GM12878 (cell line): ENCODE results near the gene PDX1. TPM values are rescaled to one million over a fixed set of nuclear protein-coding genes. Genes with fewer than 3 reads are reported as not detected.
A peak's percentile ranks its signal among the peaks of the same experiment; 100 is the strongest.

ENCODE experiments used
- ATAC-seq: fragments of 200-7000 bp; cut with Tn5 transposase; 3 replicates; pipeline ENCODE4 v1.9.1; 2020; ENCODE audit warnings: mild to moderate bottlenecking, moderate library complexity
- BruUV-seq: library from RNA; stranded (reverse); fragments of 400-500 nt; replicated peaks from 2 replicates; lab custom pipeline; 2021; lab: Mats Ljungman, UMichigan
- CTCF ChIA-PET: fragments of 300-600 bp; sonication (Branson Sonifier 250); formaldehyde crosslinking; extraction: SDS; loops from one replicate; lab custom pipeline; 2021; ENCODE audit warnings: inconsistent platforms; lab: Yijun Ruan, JAX
- POLR2A ChIA-PET: fragments of 350-600 bp; formaldehyde crosslinking; extraction: SDS; loops from one replicate; lab custom pipeline; 2021; ENCODE audit warnings: inconsistent platforms; lab: Charles Lee
- RAD21 ChIA-PET: fragments of 300-600 bp; sonication (Branson Sonifier 250); formaldehyde crosslinking; loops from one replicate; lab custom pipeline; 2023; ENCODE audit warnings: antibody characterized with exemption; ENCODE audit not compliant: unreplicated experiment; lab: Charles Lee
- SMC1A ChIA-PET: fragments of 300-600 bp; sonication (Branson Sonifier 250); formaldehyde crosslinking; loops from one replicate; lab custom pipeline; 2023; ENCODE audit not compliant: unreplicated experiment, uncharacterized antibody; lab: Charles Lee
- DNase-seq: peaks from one replicate; pipeline ENCODE4 v3.0.0-alpha.2; 2011; ENCODE audit warnings: low read depth, low spot score
- FAIRE-seq: peaks from 3 replicates; lab custom pipeline; 2011; peaks lifted over from hg19 to GRCh38; lab: Jason Lieb, UNC
- H2AFZ ChIP-seq: 2 replicates; pipeline ENCODE4 v1.6.0; 2011; ENCODE audit warnings: low read depth, low read length, control low read depth; ENCODE audit not compliant: control insufficient read depth
- H3K27ac ChIP-seq: 2 replicates; pipeline ENCODE4 v1.5.1; 2011; ENCODE audit warnings: control low read depth; ENCODE audit not compliant: control insufficient read depth, insufficient read depth
- H3K27me3 ChIP-seq, 2 experiments: replicated peaks in 1 of 2; 2 replicates each; pipeline versions ENCODE4 v1.6.0 to v1.6.1; 2011; ENCODE audit warnings: low read length in 1 of 2; ENCODE audit not compliant: control insufficient read depth in 2 of 2, insufficient read depth in 2 of 2
- H3K36me3 ChIP-seq, 2 experiments: 2 replicates each; pipeline ENCODE4 v1.5.1; 2011; ENCODE audit warnings: low read length in 1 of 2; ENCODE audit not compliant: control insufficient read depth in 2 of 2, insufficient read depth in 2 of 2
- H3K4me1 ChIP-seq: 2 replicates; pipeline ENCODE4 v1.6.1; 2011; ENCODE audit warnings: mild to moderate bottlenecking, low read length, moderate library complexity, mixed read lengths; ENCODE audit not compliant: control insufficient read depth, insufficient read depth
- H3K4me2 ChIP-seq: 2 replicates; pipeline ENCODE4 v1.6.0; 2011; ENCODE audit warnings: control low read depth; ENCODE audit not compliant: control insufficient read depth, insufficient read depth
- H3K4me3 ChIP-seq: fragments of 200-600 bp; sonication (generic); 2 replicates; pipeline ENCODE4 v1.5.1; 2016
- H3K79me2 ChIP-seq: 2 replicates; pipeline ENCODE4 v1.6.0; 2011; ENCODE audit warnings: low read length; ENCODE audit not compliant: control insufficient read depth, insufficient read depth
- H3K9ac ChIP-seq: 2 replicates; pipeline ENCODE4 v1.8.0; 2011; ENCODE audit warnings: low read length, control low read depth, mixed read lengths; ENCODE audit not compliant: control insufficient read depth, insufficient read depth
- H3K9me3 ChIP-seq: replicated peaks from 3 replicates; pipeline ENCODE4 v1.5.1; 2011; ENCODE audit warnings: mild to moderate bottlenecking, low read length; ENCODE audit not compliant: control insufficient read depth, insufficient read depth
- H4K20me1 ChIP-seq: 2 replicates; pipeline ENCODE4 v1.6.0; 2011; ENCODE audit not compliant: control insufficient read depth, insufficient read depth
- EP300 ChIP-seq, 2 experiments: fragments of 150-350 bp in 1 of 2; IDR thresholded peaks; 2 replicates each; pipeline ENCODE4 v1.6.1; 2011 to 2012; ENCODE audit warnings: low read depth in 2 of 2, low read length in 2 of 2, borderline replicate concordance in 1 of 2, improper control_type of control experiment in 1 of 2, inconsistent platforms in 1 of 2; ENCODE audit not compliant: control insufficient read depth in 1 of 2
- ESRRA ChIP-seq: IDR thresholded peaks from 2 replicates; pipeline ENCODE4 v1.6.1; 2012; ENCODE audit warnings: mild to moderate bottlenecking, low read length, improper control_type of control experiment
- IKZF2 ChIP-seq, 2 experiments: fragments of 450-650 bp; IDR thresholded peaks; 2 replicates each; pipeline ENCODE4 v1.6.1; 2017; ENCODE audit warnings: mild to moderate bottlenecking in 2 of 2, moderate library complexity in 2 of 2
- NR2F1 ChIP-seq: fragments of 450-650 bp; conservative IDR thresholded peaks from 2 replicates; pipeline ENCODE4 v1.6.1; 2017; ENCODE audit warnings: mild to moderate bottlenecking
- ZBTB33 ChIP-seq: fragments of 450-650 bp; IDR thresholded peaks from 2 replicates; pipeline ENCODE4 v1.6.1; 2017; ENCODE audit warnings: mild to moderate bottlenecking
- WGBS: methylation state at CpG from one replicate; pipeline ENCODE4 v1.1.6; 2016; ENCODE audit warnings: low lambda C conversion rate; ENCODE audit not compliant: insufficient replicate concordance, insufficient coverage; ENCODE audit errors: missing lambda C conversion rate; 5-methylcytosine and 5-hydroxymethylcytosine counted together
- in situ Hi-C: fragments of 300-500 bp; cut with MboI; formaldehyde crosslinking; loops from 9 replicates; pipeline ENCODE4 v1.14.3; 2018; ENCODE audit warnings: mixed read lengths
- intact Hi-C: fragments of 100-400 bp; cut with micrococcal nuclease; formaldehyde crosslinking; loops from one replicate; pipeline ENCODE4 v1.14.2; 2022; ENCODE audit not compliant: unreplicated experiment
- polyA plus RNA-seq, 11 experiments: library from polyadenylated mRNA; depleted of rRNA in 4 of 11; unstranded in 6 of 11; stranded (reverse) in 5 of 11; fragments of >200 nt; fragmentation: Nextera tagmentation in 4 of 11; fragmentation: Illumina TruSeq in 1 of 11; extraction: Ambion mirVana in 4 of 11; extraction: Trizol in 1 of 11; gene quantifications; 1 replicate in 1 of 11; 2 replicates in 10 of 11; pipeline versions ENCODE4 v1.2.1 to v1.2.3, GENCODE V29; 2011 to 2016; ENCODE audit warnings: inconsistent platforms in 2 of 11, missing spikeins in 2 of 11, low read depth in 1 of 11
- total RNA-seq, 4 experiments: library from RNA; depleted of rRNA in 3 of 4; stranded (reverse); fragments of >200 nt in 3 of 4; fragmentation: Illumina TruSeq in 1 of 4; extraction: Trizol in 1 of 4; gene quantifications; 2 replicates each; pipeline versions ENCODE4 v1.2.1 to v1.2.3, GENCODE V29; 2013 to 2021

The PDX1 gene
- total and polyA plus RNA-seq, 10 of the 15 experiments (the other 5 are each of a cell fraction or from before 2014, with no cell fraction given), result 0.02 to 0.03 TPM; not detected in 8

- no peaks in the 10 kb centered on the region for H4K20me1 ChIP-seq
- no peak overlapping the region for H3K27ac ChIP-seq
- POLR2A ChIA-PET, result interaction anchor here (1.3 kb wide), 1 partner anchor 122 kb away, joined by 7 read pairs; no protein-coding TSS in a partner anchor
- H3K4me3 ChIP-seq, result peak overlapping the region; percentile 43; the same call in 1 of the 2 replicates
- H3K9ac ChIP-seq, result no peak overlapping the region; the same call in 1 of the 2 replicates
- CTCF ChIA-PET, result interaction anchor here (0.5 to 14.0 kb wide), 40 partner anchors 9 to 916 kb away, joined by 3 to 360 read pairs (median 5); no protein-coding TSS in a partner anchor
- peaks cover 9 to 10% of the 10 kb centered on the region in 2 experiments for H3K27me3 ChIP-seq
- intact Hi-C loops (loop anchor here (1.0 kb wide), 1 partner anchor 123 kb away; no protein-coding TSS in a partner anchor), in situ Hi-C loops (no loop called here)
- peaks cover 9% of the 10 kb centered on the region for H3K4me1 ChIP-seq
- 8% methylated on average over 30 of the region's 30 CpGs for WGBS
- SMC1A ChIA-PET, result interaction anchor here (0.6 to 6.4 kb wide), 13 partner anchors 9 to 591 kb away, joined by 3 to 112 read pairs (median 4); partner anchors contain the start of gene PDX1
- peak overlapping the region; percentile 72 for H2AFZ ChIP-seq
- BruUV-seq, result no TSS peak
- peak overlapping the region; percentile 77 for H3K4me2 ChIP-seq
- H3K79me2 ChIP-seq, result no peaks in the 10 kb centered on the region
- ATAC-seq (peak; percentile 37), DNase-seq (no peak), FAIRE-seq (no peak)
- TF ChIP-seq NR2F1 (0 out of 2 replicates have a peak, but pooled peaks have one; percentile 45), EP300 (IDR thresholded peaks at IDR 0.05; ENCODE audit: borderline replicate concordance in 1 of 2, control insufficient read depth in 1 of 2, low read depth in 2 of 2, low read length in 2 of 2) (no peak), IKZF2 (IDR thresholded peaks at IDR 0.05) (peak in 1 of 2 experiments; percentile 14; a peak in 1 of 4 replicates), ZBTB33 (no peak), ESRRA (no peak)
- RAD21 ChIA-PET, result interaction anchor here (0.7 to 5.8 kb wide), 15 partner anchors 9 to 591 kb away, joined by 3 to 163 read pairs (median 6); partner anchors contain the start of gene PDX1
- no peaks in the 10 kb centered on the region for H3K9me3 ChIP-seq
- H3K36me3 ChIP-seq, result no peaks in the 10 kb centered on the region
These were observed 33.3 kb downstream of the PDX1 start for GRCh38 chr13:27952876-27953675.
